Mesothelial cell of epicardium (in vitro differentiated cells): ENCODE data around the gene SBK3. TPM values are rescaled to one million over a fixed set of nuclear protein-coding genes. Genes with fewer than 3 reads are reported as not detected.

Experiments
- DNase-seq, 2 experiments: peaks; one replicate each; pipeline ENCODE4 v3.0.0; 2021; ENCODE audit warnings: low spot score in 2 of 2; ENCODE audit not compliant: unreplicated experiment in 2 of 2
- H3K27ac Mint-ChIP-seq: 2 replicates; pipeline ENCODE4 v1.8.0; 2021; ENCODE audit warnings: mixed read lengths
- H3K27me3 Mint-ChIP-seq: 2 replicates; pipeline ENCODE4 v1.8.0; 2021; ENCODE audit warnings: low read depth, mixed read lengths
- H3K36me3 Mint-ChIP-seq: 2 replicates; pipeline ENCODE4 v1.8.0; 2021; ENCODE audit warnings: mixed read lengths
- H3K4me1 Mint-ChIP-seq: 2 replicates; pipeline ENCODE4 v1.8.0; 2021; ENCODE audit warnings: mixed read lengths
- H3K4me3 Mint-ChIP-seq: 2 replicates; pipeline ENCODE4 v1.8.0; 2021; ENCODE audit warnings: mild to moderate bottlenecking, moderate library complexity, mixed read lengths
- H3K9me3 Mint-ChIP-seq: 2 replicates; pipeline ENCODE4 v1.8.0; 2021; ENCODE audit warnings: mixed read lengths
- CTCF ChIP-seq: fragments of 200-600 bp; sonication (generic); IDR thresholded peaks from one replicate; pipeline ENCODE4 v1.5.0; 2021; ENCODE audit warnings: antibody characterized with exemption; ENCODE audit not compliant: unreplicated experiment
- total RNA-seq: library from RNA; stranded (reverse); gene quantifications from 3 replicates; pipeline ENCODE4 v1.2.1, GENCODE V29; 2021

Gene SBK3
- total RNA-seq, 1 donor from 2014 or later: not detected

- Mint-ChIP-seq H3K27me3 (peaks cover 8% of the 10 kb centered on the region), H3K4me3 (no peak overlapping the region), H3K36me3 (no peaks in the 10 kb centered on the region), H3K9me3 (no peaks in the 10 kb centered on the region), H3K27ac (no peak overlapping the region), H3K4me1 (peaks cover 5% of the 10 kb centered on the region)
- TF ChIP-seq CTCF: no peak
- no peak for DNase-seq
Measured at GRCh38 chr19:55525289-55526101, 19.8 kb downstream of the SBK3 start.

- no peak for DNase-seq
- peaks cover 8% of the 10 kb centered on the region for H3K27me3 Mint-ChIP-seq
- TF ChIP-seq CTCF: no peak
- no peak overlapping the region for H3K27ac Mint-ChIP-seq
- H3K4me1 Mint-ChIP-seq: peaks cover 5% of the 10 kb centered on the region
- no peak overlapping the region for H3K4me3 Mint-ChIP-seq
- no peaks in the 10 kb centered on the region for H3K9me3 Mint-ChIP-seq
- H3K36me3 Mint-ChIP-seq: no peaks in the 10 kb centered on the region
Measured at GRCh38 chr19:55520691-55521292, 24.6 kb downstream of the SBK3 start.

- no peak overlapping the region for H3K27ac Mint-ChIP-seq
- H3K36me3 Mint-ChIP-seq: no peaks in the 10 kb centered on the region
- no peak for TF ChIP-seq CTCF
- no peaks in the 10 kb centered on the region for H3K9me3 Mint-ChIP-seq
- peaks cover 2% of the 10 kb centered on the region for H3K4me1 Mint-ChIP-seq
- peaks cover 5% of the 10 kb centered on the region for H3K27me3 Mint-ChIP-seq
- H3K4me3 Mint-ChIP-seq: no peak overlapping the region
- no peak for DNase-seq
Measured at GRCh38 chr19:55519451-55520311, 25.7 kb downstream of the SBK3 start.

- peak overlapping the region; percentile 74 for H3K4me3 Mint-ChIP-seq
- no peaks in the 10 kb centered on the region for H3K36me3 Mint-ChIP-seq
- peak overlapping the region; percentile 83 for H3K27ac Mint-ChIP-seq
- H3K9me3 Mint-ChIP-seq: no peaks in the 10 kb centered on the region
- peaks cover 7% of the 10 kb centered on the region for H3K27me3 Mint-ChIP-seq
- peak; percentile 71 for TF ChIP-seq CTCF
- peak; percentile 88 to 94 for DNase-seq
- peaks cover 2% of the 10 kb centered on the region for H3K4me1 Mint-ChIP-seq
Measured at GRCh38 chr19:55516878-55517620, 28.3 kb downstream of the SBK3 start.

- Mint-ChIP-seq H3K27ac (no peak overlapping the region), H3K4me3 (no peak overlapping the region), H3K4me1 (no peaks in the 10 kb centered on the region), H3K9me3 (no peaks in the 10 kb centered on the region), H3K27me3 (peaks cover 28% of the 10 kb centered on the region), H3K36me3 (no peaks in the 10 kb centered on the region)
- no peak for TF ChIP-seq CTCF
- no peak for DNase-seq
Measured at GRCh38 chr19:55508120-55508519, 37.2 kb downstream of the SBK3 start.
